Esophagus squamous epithelium (tissue), 5 donors: Measurements from ENCODE around the gene SPRY4. TPM values are rescaled to one million over a fixed set of nuclear protein-coding genes. Genes with fewer than 3 reads are reported as not detected.

Experiments used
- DNase-seq: peaks from one replicate; lab custom pipeline; 2025; lab: John Stamatoyannopoulos, UW
- H3K27ac ChIP-seq, 4 donors: fragments of 200-600 bp; sonication (generic); one replicate each; pipeline ENCODE4 v1.5.1; 2016 to 2019; ENCODE audit warnings: mild to moderate bottlenecking in 1 of 4
- H3K27me3 ChIP-seq, 4 donors: fragments of 200-600 bp; sonication (generic); 1 replicate in 3 of 4; 2 replicates in 1 of 4; pipeline versions ENCODE4 v1.5.1 to v1.6.0; 2017 to 2021; ENCODE audit warnings: antibody characterized with exemption in 1 of 4
- H3K36me3 ChIP-seq, 3 donors: fragments of 200-600 bp; sonication (generic); one replicate each; pipeline ENCODE4 v1.5.1; 2016 to 2019
- H3K4me1 ChIP-seq, 3 donors: fragments of 200-600 bp; sonication (generic); one replicate each; pipeline ENCODE4 v1.5.1; 2017 to 2019
- H3K4me3 ChIP-seq, 4 donors: fragments of 200-600 bp; sonication (generic); 1 replicate in 3 of 4; 2 replicates in 1 of 4; pipeline ENCODE4 v1.5.1; 2016 to 2019; ENCODE audit warnings: mild to moderate bottlenecking in 2 of 4, moderate library complexity in 1 of 4
- H3K9me3 ChIP-seq, 3 donors: fragments of 200-600 bp; sonication (generic); one replicate each; pipeline ENCODE4 v1.5.1; 2016 to 2019
- POLR2A ChIP-seq, 4 donors: fragments of 450-650 bp; IDR thresholded peaks; one replicate each; pipeline ENCODE4 v1.6.1; 2017; ENCODE audit warnings: antibody characterized with exemption in 4 of 4, mild to moderate bottlenecking in 4 of 4, moderate library complexity in 3 of 4
- WGBS, 2 donors: methylation state at CpG; one replicate each; pipeline ENCODE4 v1.1.5; 2018; 5-methylcytosine and 5-hydroxymethylcytosine counted together
- intact Hi-C: fragments of 100-400 bp; cut with DNase I; formaldehyde crosslinking; loops from one replicate; pipeline ENCODE4 v1.15.0; 2022
- total RNA-seq, 4 donors: library from RNA; depleted of rRNA; stranded (reverse); fragments of >200 nt; gene quantifications; one replicate each; pipeline ENCODE4 v1.1.0, GENCODE V29; 2016
- TF ChIP-seq, protein P1 (sequence below), 6 experiments: fragments of 450-650 bp in 4 of 6; fragments of 200-600 bp in 2 of 6; sonication (generic) in 2 of 6; IDR thresholded peaks; one replicate each; pipeline ENCODE4 v1.5.1; 2016 to 2019; ENCODE audit warnings: antibody characterized with exemption in 6 of 6, mild to moderate bottlenecking in 4 of 6, moderate library complexity in 4 of 6
- donor health status: DM: yes; HTN: yes; CAD: no.

SPRY4 gene
- total RNA-seq, 4 donors from 2014 or later: 1.9 to 7.1 (median 4.4) TPM

DNA sequence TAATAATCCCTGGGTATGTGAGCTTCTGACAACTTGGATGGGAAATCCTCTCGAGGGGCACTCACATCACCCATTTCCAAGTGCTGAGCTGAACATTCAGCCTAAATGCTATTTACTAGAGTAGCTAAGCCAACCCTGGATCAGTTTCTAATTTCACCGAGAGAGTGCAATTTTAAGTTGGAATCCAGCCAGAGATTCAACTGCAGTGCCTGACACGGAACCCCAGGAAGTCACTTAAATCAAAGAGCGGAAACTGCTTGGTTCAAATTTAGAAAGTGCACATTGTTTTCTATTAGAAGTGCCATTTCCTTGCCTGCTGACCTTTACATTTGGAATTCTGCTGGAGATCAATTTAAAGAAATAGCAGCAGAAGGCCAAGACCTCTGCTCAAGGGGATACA lies 8.8 kb downstream of the SPRY4 start:
- TF ChIP-seq POLR2A (IDR thresholded peaks at IDR 0.05): no peak
- TF ChIP-seq, protein P1, sequence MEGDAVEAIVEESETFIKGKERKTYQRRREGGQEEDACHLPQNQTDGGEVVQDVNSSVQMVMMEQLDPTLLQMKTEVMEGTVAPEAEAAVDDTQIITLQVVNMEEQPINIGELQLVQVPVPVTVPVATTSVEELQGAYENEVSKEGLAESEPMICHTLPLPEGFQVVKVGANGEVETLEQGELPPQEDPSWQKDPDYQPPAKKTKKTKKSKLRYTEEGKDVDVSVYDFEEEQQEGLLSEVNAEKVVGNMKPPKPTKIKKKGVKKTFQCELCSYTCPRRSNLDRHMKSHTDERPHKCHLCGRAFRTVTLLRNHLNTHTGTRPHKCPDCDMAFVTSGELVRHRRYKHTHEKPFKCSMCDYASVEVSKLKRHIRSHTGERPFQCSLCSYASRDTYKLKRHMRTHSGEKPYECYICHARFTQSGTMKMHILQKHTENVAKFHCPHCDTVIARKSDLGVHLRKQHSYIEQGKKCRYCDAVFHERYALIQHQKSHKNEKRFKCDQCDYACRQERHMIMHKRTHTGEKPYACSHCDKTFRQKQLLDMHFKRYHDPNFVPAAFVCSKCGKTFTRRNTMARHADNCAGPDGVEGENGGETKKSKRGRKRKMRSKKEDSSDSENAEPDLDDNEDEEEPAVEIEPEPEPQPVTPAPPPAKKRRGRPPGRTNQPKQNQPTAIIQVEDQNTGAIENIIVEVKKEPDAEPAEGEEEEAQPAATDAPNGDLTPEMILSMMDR (IDR thresholded peaks at IDR 0.05): no peak
- Histone ChIP-seq H3K27ac (no peak overlapping the region), H3K9me3 (no peaks in the 10 kb centered on the region), H3K4me3 (no peak overlapping the region), H3K27me3 (peaks cover 0 to 13% (median 0%) of the 10 kb centered on the region in 4 donors), H3K4me1 (peaks cover 0 to 69% (median 12%) of the 10 kb centered on the region in 3 donors), H3K36me3 (peaks cover 0 to 24% (median 0%) of the 10 kb centered on the region in 3 donors)
- intact Hi-C loops: no loop called here
- no peak for DNase-seq
- WGBS, 2 donors: 8 to 34% methylated on average over 4 of the region's 4 CpGs

DNA sequence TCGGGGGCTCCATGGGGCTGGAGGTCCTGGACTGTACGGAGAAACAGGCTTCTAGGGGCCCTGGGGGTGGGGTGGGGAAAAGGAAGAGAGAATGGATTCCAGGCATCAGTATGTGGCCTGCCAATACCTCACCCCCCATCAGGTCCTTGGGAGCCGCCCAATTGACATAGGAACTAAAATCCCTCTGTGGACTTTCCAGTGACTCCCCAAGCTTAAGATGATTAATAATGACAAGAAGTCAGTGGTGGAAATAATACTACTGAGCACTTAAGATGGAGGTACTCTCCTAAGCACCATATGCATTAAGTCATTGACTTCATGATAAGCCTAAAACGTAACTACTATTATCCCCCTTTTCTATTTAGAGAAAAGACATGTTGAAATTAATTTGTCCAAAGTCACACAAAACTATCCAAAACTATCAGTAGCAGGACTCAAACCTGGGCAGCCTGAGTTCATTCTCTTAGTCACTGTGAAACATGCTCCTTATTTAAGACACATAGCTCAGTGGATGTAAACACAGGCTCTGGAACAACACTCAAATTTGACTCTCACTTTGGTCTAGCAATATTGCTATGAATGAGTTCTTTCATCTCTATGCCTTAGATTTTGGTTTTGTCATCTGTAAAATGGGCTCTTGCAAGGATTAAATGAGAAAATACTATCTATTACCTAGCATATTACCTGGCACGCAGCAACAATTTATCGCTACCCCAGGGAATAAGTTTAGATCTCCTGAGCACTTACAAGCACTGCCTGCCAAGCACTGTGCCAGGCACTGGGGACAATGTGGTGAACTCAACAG lies 9.5 kb downstream of the SPRY4 start:
- intact Hi-C loops: no loop called here
- no peak for DNase-seq
- Histone ChIP-seq H3K9me3 (no peaks in the 10 kb centered on the region), H3K4me1 (peaks cover 0 to 62% (median 12%) of the 10 kb centered on the region in 3 donors), H3K36me3 (peaks cover 0 to 24% (median 0%) of the 10 kb centered on the region in 3 donors), H3K4me3 (no peak overlapping the region), H3K27me3 (peaks cover 0 to 9% (median 0%) of the 10 kb centered on the region in 4 donors), H3K27ac (no peak overlapping the region)
- TF ChIP-seq, protein P1 (IDR thresholded peaks at IDR 0.05): no peak
- TF ChIP-seq POLR2A (IDR thresholded peaks at IDR 0.05): no peak
- 78 to 92% methylated on average over 5 to 6 of the region's 6 CpGs for WGBS, 2 donors

DNA sequence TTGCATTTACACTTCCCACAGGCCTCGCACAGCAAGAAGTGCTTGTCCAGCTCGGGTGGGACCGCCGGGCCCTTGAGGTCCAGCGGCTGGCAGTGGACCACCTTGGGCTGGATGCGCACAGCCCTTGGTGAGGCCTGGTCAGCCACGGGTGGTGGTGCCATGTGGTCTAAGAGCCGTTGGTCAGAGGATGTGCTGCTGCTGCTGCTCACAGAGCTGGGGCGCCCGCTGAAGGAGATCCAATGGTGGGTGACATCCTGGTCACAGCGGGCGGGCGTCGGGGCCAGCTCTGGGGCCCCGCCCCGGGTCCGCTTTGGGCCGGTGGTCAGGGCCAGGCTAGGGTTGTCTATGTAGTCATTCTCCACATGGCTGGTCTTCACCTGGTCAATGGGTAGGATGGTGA lies 10.2 kb downstream of the SPRY4 start:
- WGBS, 2 donors: 97% methylated on average over 5 to 7 of the region's 18 CpGs
- Histone ChIP-seq H3K4me1 (peaks cover 0 to 55% (median 12%) of the 10 kb centered on the region in 3 donors), H3K27ac (no peak overlapping the region), H3K9me3 (no peaks in the 10 kb centered on the region), H3K4me3 (no peak overlapping the region), H3K27me3 (peaks cover 0 to 3% (median 0%) of the 10 kb centered on the region in 4 donors), H3K36me3 (peaks cover 0 to 24% (median 0%) of the 10 kb centered on the region in 3 donors)
- TF ChIP-seq, protein P1 (IDR thresholded peaks at IDR 0.05): no peak
- no peak for TF ChIP-seq POLR2A (IDR thresholded peaks at IDR 0.05)
- intact Hi-C loops: no loop called here
- no peak for DNase-seq

DNA sequence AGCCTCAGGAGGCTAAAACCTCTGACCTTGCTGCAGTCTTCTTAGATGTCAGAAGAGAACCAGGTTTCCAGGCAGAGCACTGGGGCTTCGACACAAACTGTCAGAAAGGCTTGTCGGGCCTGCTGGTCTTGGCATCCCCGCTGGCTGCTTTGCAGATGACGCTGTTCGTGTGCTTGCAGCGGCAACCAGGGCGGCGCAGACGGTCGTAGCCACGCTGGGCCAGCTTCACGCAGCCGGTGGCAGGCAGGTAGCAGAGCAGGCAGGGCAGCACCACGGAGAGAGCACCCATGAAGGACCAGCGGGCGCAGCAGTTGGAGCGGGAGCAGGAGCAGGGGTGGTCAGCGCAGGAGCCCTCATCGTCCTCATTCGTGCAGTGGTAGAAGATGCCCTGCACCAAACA lies 10.7 kb downstream of the SPRY4 start:
- H3K4me3 ChIP-seq: no peak overlapping the region
- H3K27me3 ChIP-seq: no peaks in the 10 kb centered on the region
- H3K4me1 ChIP-seq: peaks cover 0 to 50% (median 12%) of the 10 kb centered on the region in 3 donors
- 71% methylated on average over 2 of the region's 20 CpGs; no CpG with 5 or more reads in 1 of the 2 donors for WGBS, 2 donors
- intact Hi-C loops: no loop called here
- no peaks in the 10 kb centered on the region for H3K9me3 ChIP-seq
- no peak overlapping the region for H3K27ac ChIP-seq
- TF ChIP-seq, protein P1 (IDR thresholded peaks at IDR 0.05): no peak
- TF ChIP-seq POLR2A (IDR thresholded peaks at IDR 0.05): no peak
- DNase-seq: no peak
- H3K36me3 ChIP-seq: peaks cover 0 to 24% (median 0%) of the 10 kb centered on the region in 3 donors

DNA sequence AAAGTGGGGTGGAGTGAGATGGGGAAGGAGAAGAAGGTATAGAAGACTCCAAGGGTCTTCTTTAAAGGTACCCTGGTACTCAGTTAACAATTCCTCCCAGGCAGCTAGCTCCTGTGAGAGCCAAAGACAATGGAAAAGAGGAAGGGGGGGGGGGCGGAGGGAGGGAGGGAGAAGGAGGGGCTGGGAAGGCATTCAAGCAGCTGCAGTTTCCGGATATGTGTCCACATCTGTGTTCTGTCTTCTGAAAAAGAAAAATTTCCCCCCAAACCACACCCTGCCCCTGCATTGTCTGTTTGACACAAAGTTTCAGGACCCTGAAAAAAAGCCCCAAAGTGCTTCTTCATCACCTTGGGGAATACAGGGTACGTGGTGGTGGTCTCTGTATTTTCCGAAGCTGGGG lies 11.1 kb downstream of the SPRY4 start:
- DNase-seq: no peak
- Histone ChIP-seq H3K9me3 (no peaks in the 10 kb centered on the region), H3K36me3 (peaks cover 0 to 24% (median 0%) of the 10 kb centered on the region in 3 donors), H3K4me3 (no peak overlapping the region), H3K27ac (no peak overlapping the region), H3K4me1 (peaks cover 0 to 46% (median 12%) of the 10 kb centered on the region in 3 donors), H3K27me3 (no peaks in the 10 kb centered on the region)
- WGBS, 2 donors: 58 to 64% methylated on average over 3 of the region's 4 CpGs
- TF ChIP-seq, protein P1 (IDR thresholded peaks at IDR 0.05): no peak
- TF ChIP-seq POLR2A (IDR thresholded peaks at IDR 0.05): no peak
- intact Hi-C loops: no loop called here
